ENCODE measurements around the gene PRAMEF7.
"Not testable (repeated sequence)": the region's sequence is repeated elsewhere in the genome, so short reads cannot be mapped to it uniquely, and the experiment has no call there.

DNA sequence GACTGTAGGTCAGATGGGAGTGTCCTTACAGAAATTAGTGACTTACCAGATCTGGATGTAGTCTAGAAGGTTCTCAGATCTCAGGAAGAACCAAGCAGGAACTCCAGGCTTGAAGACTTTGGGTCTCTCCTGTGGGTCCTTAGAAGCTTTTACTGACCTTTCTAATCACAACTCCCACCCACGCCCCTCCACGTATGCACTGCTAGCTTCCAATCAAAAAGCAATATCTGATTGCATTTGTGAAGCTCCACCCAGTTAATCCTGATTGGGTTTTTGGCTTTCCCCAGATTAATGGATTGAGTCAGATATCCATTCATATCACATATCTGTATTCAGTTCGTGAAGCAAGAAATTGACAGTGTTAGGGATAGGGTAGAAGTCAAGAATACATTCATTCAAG, 30.3 kb upstream of the PRAMEF7 start, which contains the start of gene PRAMEF4:
- TF ChIP-seq, protein P1, sequence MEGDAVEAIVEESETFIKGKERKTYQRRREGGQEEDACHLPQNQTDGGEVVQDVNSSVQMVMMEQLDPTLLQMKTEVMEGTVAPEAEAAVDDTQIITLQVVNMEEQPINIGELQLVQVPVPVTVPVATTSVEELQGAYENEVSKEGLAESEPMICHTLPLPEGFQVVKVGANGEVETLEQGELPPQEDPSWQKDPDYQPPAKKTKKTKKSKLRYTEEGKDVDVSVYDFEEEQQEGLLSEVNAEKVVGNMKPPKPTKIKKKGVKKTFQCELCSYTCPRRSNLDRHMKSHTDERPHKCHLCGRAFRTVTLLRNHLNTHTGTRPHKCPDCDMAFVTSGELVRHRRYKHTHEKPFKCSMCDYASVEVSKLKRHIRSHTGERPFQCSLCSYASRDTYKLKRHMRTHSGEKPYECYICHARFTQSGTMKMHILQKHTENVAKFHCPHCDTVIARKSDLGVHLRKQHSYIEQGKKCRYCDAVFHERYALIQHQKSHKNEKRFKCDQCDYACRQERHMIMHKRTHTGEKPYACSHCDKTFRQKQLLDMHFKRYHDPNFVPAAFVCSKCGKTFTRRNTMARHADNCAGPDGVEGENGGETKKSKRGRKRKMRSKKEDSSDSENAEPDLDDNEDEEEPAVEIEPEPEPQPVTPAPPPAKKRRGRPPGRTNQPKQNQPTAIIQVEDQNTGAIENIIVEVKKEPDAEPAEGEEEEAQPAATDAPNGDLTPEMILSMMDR (IDR thresholded peaks at IDR 0.05), result not testable (repeated sequence)
- not testable (repeated sequence) for TF ChIP-seq POLR2A, POLR2AphosphoS5, EP300 (IDR thresholded peaks at IDR 0.05)

All from upper lobe of left lung (tissue), 4 donors.